NCI-H1417 treated with DMSO at 0.1 percent for 48 hours (cell line): ENCODE results near the gene ATRN.
"Not testable (repeated sequence)": the region's sequence is repeated elsewhere in the genome, so short reads cannot be mapped to it uniquely, and the experiment has no call there.

Source experiments
- DNase-seq: peaks from one replicate; lab custom pipeline; 2025; lab: John Stamatoyannopoulos, UW

ATRN gene

DNA sequence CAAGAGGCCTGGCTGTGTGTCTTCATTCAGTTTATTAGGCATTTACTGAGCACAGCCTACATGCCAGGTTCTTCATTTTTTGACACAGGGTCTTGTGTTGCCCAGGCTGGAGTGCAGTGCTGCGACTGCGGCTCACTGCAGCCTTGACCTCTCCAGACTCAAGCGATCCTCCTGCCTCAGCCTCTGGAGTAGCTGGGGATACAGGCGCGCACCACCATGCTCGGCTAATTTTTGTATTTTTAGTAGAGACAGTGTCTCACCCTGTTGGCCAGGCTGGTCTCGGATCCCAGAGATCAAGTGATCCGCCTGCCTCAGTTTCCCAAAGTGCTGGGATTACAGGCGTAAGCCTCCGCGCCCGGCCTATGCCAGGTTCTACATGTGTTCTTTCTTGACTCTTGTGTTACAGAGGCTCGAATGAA is 601 bp upstream of the ATRN start:
- DNase-seq, result no peak

DNA sequence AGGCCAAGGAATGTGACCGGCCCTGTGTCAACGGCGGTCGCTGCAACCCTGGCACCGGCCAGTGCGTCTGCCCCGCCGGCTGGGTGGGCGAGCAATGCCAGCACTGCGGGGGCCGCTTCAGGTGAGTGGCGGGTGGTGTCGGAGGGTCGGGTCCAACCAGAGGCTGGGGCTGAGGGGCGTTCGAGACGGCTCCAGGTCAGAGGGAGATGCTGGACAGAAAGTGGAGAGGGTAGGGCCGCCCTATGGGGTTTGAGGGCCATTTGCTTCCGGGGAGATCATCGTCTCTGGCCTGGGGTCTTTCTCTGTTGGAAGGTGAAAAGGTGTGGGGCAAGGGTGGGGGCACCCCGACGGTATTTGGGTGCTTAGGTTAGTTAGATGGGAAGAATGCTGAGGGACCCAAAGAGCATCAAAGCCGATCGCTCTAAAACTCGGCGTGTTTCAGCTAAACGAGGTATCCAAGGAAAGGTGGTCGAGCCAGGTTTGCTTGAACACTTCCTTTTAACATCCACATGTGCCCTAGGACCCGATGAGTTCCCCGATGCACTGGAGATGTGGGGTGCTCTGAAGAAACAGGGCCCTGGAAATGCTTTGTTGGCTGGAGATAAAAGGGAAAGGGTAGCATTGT is 691 bp downstream of the ATRN start:
- no peak for DNase-seq

DNA sequence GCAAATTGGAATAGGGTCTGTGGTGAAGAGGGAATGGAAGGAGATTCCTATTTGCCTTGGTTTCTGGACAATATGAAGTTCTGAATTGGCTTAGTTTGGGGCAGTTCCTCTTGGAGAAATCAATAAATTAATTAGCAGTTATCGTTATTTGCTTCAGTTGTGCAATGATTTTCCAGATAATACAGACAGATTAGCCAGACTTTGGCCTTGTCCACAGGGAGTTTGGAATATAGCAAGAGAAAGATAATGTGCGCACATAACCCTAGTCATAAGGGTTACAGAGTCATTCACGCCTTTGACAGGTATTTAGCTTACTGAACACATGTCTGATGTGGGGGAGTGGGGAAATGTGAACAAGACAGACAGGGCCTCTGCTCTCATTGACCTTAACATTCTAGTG is 1.3 kb downstream of the ATRN start:
- DNase-seq, result no peak

GRCh38 chr20:3473324-3473723 is 2.5 kb downstream of the ATRN start:
- no peak for DNase-seq

GRCh38 chr20:3473944-3474343 is 3.1 kb downstream of the ATRN start:
- no peak for DNase-seq

DNA sequence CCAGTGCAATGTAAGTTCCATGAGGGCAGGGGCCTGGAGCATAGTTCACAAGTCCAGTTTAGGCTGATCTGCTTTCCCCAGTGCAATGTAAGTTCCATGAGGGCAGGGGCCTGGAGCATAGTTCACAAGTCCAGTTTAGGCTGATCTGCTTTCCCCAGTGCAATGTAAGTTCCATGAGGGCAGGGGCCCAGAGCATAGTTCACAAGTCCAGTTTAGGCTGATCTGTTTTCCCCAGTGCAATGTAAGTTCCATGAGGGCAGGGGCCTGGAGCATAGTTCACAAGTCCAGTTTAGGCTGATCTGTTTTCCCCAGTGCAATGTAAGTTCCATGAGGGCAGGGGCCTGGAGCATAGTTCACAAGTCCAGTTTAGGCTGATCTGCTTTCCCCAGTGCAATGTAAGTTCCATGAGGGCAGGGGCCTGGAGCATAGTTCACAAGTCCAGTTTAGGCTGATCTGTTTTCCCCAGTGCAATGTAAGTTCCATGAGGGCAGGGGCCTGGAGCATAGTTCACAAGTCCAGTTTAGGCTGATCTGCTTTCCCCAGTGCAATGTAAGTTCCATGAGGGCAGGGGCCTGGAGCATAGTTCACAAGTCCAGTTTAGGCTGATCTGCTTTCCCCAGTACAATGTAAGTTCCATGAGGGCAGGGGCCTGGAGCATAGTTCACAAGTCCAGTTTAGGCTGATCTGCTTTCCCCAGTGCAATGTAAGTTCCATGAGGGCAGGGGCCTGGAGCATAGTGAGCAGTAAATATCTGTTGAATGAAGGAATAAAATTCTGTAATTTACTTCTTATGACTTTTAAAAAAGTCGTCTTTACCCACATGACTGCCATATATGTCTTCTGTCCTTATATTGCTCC is 6.4 kb downstream of the ATRN start:
- DNase-seq, result not testable (repeated sequence)

- DNase-seq, result no peak
Measured at GRCh38 chr20:3477861-3478544, 7.2 kb downstream of the ATRN start.

DNA sequence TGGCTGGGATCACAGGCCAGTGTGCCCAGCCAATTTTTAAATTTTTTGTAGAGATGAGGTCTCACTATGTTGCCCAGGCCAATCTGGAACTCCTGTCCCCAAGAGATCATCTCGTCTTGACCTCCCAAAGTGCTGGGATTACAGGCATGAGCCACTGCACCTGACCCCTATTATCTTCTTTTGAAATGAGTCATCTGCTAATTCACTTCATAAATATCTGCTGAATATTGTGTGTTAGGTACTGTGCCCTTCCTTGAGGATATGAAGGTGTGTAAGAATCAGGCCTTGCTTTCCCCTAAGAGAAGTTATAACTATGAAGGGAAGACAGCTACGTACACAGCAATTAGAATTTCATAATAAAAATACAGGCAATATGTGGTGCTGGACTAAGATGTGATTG is 8.2 kb downstream of the ATRN start:
- DNase-seq, result no peak

DNA sequence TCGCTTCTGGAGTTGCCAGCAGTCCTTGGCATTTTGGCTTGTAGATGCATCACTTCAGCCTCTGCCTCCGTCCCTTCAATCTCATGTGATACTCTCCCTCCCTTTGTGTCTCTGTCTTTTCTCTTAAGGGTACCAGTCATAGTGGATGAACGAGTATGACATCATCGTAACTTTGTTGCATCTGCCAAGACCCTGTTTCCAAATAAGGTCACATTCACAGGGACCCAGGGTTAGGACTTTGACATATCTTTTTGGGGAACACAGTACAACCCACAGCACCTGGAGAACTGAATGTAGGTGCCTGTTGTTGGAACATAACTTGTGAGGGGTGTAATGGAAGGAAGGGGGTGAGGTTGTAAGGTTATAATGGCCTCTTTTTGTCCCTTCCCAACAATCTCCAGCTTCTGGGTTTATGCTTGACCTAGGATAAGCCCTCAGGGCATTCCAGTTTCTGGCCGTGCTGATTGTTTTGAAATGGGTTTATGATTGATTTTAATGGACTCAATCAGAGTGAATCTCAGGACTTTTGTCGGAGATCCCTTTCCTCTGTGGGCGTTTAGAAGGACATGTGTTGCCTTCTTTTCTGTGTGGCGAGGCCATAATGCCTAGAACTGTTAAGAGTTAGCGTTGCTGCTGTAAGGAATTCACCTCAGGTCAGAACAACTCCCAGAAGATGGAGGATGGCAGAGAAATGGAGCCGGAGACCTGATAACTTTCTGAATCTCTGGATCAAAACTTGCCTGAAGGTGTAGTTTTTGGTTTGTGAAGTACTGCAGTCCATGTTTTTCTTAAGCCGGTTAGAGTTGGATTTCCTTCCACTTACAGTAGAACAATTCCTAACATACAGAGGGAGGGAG is 9.2 kb downstream of the ATRN start:
- DNase-seq, result no peak

DNA sequence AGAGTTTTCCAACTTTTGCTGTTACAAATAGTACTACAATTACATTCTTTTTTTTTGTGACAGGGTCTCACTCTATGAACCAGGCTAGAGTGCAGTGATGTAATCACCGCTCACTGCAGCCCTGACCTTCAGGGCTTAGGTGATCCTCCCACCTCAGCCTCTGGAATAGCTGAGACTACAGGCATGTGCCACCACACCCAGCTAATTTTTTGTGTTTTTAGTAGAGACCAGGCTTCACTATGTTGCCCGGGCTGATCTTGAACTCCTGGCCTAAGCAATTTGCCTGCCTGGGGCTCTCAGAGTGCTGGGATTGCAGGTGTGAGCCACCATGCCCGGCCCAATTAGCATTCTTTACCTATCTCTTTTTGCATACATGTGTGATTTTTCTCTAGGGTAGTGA is 12.5 kb downstream of the ATRN start:
- no peak for DNase-seq

GRCh38 chr20:3483784-3484183 is 13.0 kb downstream of the ATRN start:
- DNase-seq, result no peak

GRCh38 chr20:3485913-3486312 is 15.1 kb downstream of the ATRN start:
- DNase-seq, result no peak

GRCh38 chr20:3486850-3487249 is 16.0 kb downstream of the ATRN start:
- no peak for DNase-seq

GRCh38 chr20:3492669-3493068 is 21.9 kb downstream of the ATRN start:
- no peak for DNase-seq

DNA sequence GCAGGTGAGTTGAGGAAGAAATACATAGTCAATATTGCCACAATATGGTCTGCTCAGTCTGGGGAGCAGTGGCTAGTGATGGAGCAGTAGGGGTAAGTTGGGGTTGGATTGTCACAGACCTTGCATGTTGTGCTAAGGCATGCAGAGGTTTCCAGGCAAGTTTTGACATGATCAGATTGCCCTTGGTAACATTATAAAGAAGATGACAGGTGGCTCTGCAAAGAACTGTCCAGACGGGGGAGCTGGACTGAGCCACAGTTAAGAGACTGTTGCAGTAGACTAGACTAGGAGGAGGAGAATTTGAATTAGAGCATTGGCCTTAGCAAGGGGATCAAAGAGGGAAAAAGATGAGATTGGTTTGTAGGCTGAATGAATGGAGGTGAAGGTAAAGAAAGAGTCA is 23.4 kb downstream of the ATRN start:
- no peak for DNase-seq

- DNase-seq, result no peak
Measured at GRCh38 chr20:3502878-3503277, 32.1 kb downstream of the ATRN start.

GRCh38 chr20:3505148-3505547 is 34.3 kb downstream of the ATRN start:
- DNase-seq, result no peak

- DNase-seq, result no peak
Measured at GRCh38 chr20:3509064-3509463, 38.2 kb downstream of the ATRN start.

- no peak for DNase-seq
Measured at GRCh38 chr20:3510110-3510509, 39.3 kb downstream of the ATRN start.

- DNase-seq, result not testable (repeated sequence)
Measured at GRCh38 chr20:3512239-3512638, 41.4 kb downstream of the ATRN start.

DNA sequence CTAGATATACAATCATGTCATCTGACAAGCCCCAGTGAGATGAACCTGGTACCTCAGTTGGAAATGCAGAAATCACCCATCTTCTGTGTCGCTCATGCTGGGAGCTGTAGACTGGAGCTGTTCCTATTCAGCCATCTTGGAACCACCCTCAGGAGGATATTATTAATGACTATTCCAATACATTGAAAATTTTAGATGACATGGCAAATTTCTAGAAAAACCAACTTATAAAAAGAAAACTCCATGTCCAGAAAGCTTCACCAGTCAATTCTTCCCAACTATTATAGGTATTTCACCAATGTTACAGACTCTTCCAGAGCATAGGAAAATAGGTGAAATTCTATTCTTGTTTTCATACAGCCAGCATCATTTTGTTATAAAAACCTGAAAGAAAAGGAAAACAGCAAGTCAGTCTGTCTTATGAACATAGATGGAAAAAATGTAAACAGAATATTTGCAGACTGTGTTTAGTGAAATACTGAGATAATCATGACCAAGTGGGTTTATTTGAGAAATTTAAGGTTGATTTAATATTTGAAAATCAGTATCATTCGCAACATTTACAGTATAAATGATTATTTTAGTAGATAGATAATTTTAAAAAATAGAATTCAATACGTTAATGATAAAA is 43.3 kb downstream of the ATRN start:
- DNase-seq, result no peak
